ENCODE results near the gene BBX. TPM values are rescaled to one million over a fixed set of nuclear protein-coding genes. Genes with fewer than 3 reads are reported as not detected.

BBX gene
- polyA plus RNA-seq, 1 experiment, result 46.1 TPM

DNA sequence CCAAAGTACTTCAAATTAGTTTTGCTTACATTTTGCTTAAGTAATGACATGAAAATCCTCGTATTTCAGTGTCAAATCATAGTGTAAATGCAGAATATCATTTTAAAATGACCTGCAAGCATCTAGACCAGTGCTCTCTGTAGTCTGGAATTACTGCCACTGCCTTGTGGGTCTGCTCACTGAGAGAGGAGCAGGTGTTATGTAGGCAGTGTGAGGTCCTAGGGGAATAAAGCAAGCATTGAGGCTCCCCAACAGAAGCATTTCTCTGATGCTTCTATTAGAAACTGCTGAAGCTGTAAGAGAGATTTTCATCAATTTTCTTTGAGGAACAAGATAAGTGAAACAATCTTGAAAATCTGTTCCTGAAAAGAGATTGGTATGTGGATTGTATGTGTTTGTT lies 253.2 kb downstream of the BBX start:
- H3K27me3 ChIP-seq (ENCODE audit: control insufficient read depth, insufficient read depth, low read length), result no peaks in the 10 kb centered on the region

DNA sequence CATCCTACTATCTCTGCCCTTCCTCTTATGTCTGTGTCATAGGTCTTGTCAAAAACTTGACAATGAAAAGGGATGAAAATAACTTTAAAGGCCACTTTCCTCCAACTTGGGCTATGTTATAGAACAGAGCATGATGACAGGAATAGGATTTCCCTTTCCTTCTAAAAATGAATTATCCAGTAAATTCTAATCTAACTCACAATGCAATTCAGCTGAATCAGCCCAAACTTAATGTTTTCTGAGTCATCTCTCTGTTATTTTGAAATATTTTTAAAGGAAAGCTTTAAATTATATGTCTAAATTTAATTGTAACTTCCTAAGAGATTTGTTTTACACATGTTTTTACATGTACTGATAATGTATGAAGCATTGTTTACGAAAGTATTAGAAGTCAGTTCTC lies 258.5 kb downstream of the BBX start:
- DNase-seq (ENCODE audit: low read depth, low spot score), result no peak
- TF ChIP-seq CTCF (IDR thresholded peaks at IDR 0.05; ENCODE audit: low read depth, low read length), result no peak
- Histone ChIP-seq H3K4me3 (ENCODE audit: low read depth, low read length) (no peak overlapping the region), H3K9me3 (ENCODE audit: control insufficient read depth, insufficient read depth, low read length) (no peaks in the 10 kb centered on the region), H3K27ac (ENCODE audit: low read depth, low read length) (no peak overlapping the region), H3K27me3 (ENCODE audit: control insufficient read depth, insufficient read depth, low read length) (no peaks in the 10 kb centered on the region)
- POLR2A ChIA-PET, result no interaction called here
- CTCF ChIA-PET, result interaction anchor here (1.3 kb wide), 1 partner anchor 65 kb away, joined by 3 read pairs; no protein-coding TSS in a partner anchor

More for the DNA sequence above, 253.2 kb downstream of the BBX start:
- no peak for TF ChIP-seq CTCF (IDR thresholded peaks at IDR 0.05; ENCODE audit: low read depth, low read length)
- ChIA-PET POLR2A (no interaction called here), CTCF (interaction anchor here (1.0 kb wide), 2 partner anchors 99 to 505 kb away, joined by 3 read pairs; no protein-coding TSS in a partner anchor)
- H3K4me3 ChIP-seq (ENCODE audit: low read depth, low read length), result no peak overlapping the region
- no peak for DNase-seq (ENCODE audit: low read depth, low spot score)
- H3K9me3 ChIP-seq (ENCODE audit: control insufficient read depth, insufficient read depth, low read length), result no peaks in the 10 kb centered on the region
- no peak overlapping the region for H3K27ac ChIP-seq (ENCODE audit: low read depth, low read length)

- H3K27ac ChIP-seq (ENCODE audit: low read depth, low read length), result no peak overlapping the region
- no peak for TF ChIP-seq CTCF (IDR thresholded peaks at IDR 0.05; ENCODE audit: low read depth, low read length)
- H3K9me3 ChIP-seq (ENCODE audit: control insufficient read depth, insufficient read depth, low read length), result no peaks in the 10 kb centered on the region
- ChIA-PET POLR2A (no interaction called here), CTCF (no interaction called here)
- H3K27me3 ChIP-seq (ENCODE audit: control insufficient read depth, insufficient read depth, low read length), result no peaks in the 10 kb centered on the region
- no peak for DNase-seq (ENCODE audit: low read depth, low spot score)
- H3K4me3 ChIP-seq (ENCODE audit: low read depth, low read length), result no peak overlapping the region
Measured at GRCh38 chr3:107782054-107782453, 259.3 kb downstream of the BBX start.

GRCh38 chr3:107790612-107791011 lies 267.9 kb downstream of the BBX start:
- H3K27ac ChIP-seq (ENCODE audit: low read depth, low read length), result no peak overlapping the region
- POLR2A ChIA-PET, result no interaction called here
- no peak for TF ChIP-seq CTCF (IDR thresholded peaks at IDR 0.05; ENCODE audit: low read depth, low read length)
- CTCF ChIA-PET, result interaction anchor here (0.9 to 1.4 kb wide), 3 partner anchors 114 to 699 kb away, joined by 3 to 7 read pairs (median 5); no protein-coding TSS in a partner anchor
- H3K9me3 ChIP-seq (ENCODE audit: control insufficient read depth, insufficient read depth, low read length), result no peaks in the 10 kb centered on the region
- no peak for DNase-seq (ENCODE audit: low read depth, low spot score)
- H3K27me3 ChIP-seq (ENCODE audit: control insufficient read depth, insufficient read depth, low read length), result no peaks in the 10 kb centered on the region
- no peak overlapping the region for H3K4me3 ChIP-seq (ENCODE audit: low read depth, low read length)

DNA sequence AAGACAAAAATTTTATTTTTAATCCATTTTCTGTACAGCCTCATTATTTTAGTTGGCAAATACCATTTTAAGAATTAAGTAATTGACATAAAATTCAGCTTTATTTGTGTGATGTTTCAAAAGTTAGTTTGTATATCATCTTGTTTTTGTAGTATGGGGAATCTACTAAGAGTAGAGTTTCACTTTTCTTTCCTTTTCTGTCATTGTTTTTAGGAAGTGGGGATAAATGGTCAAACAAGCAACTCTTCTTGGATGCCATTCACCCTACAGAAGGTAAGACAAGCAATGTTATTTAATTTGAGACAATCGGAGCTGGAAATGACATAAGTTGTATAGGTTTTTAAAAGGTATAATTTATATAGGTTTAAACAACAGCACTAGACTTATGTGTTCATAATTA lies 268.3 kb downstream of the BBX start:
- ChIA-PET POLR2A (no interaction called here), CTCF (interaction anchor here (0.9 to 1.4 kb wide), 3 partner anchors 114 to 698 kb away, joined by 3 to 7 read pairs (median 5); no protein-coding TSS in a partner anchor)
- Histone ChIP-seq H3K4me3 (ENCODE audit: low read depth, low read length) (no peak overlapping the region), H3K27ac (ENCODE audit: low read depth, low read length) (no peak overlapping the region), H3K27me3 (ENCODE audit: control insufficient read depth, insufficient read depth, low read length) (no peaks in the 10 kb centered on the region), H3K9me3 (ENCODE audit: control insufficient read depth, insufficient read depth, low read length) (no peaks in the 10 kb centered on the region)
- TF ChIP-seq CTCF (IDR thresholded peaks at IDR 0.05; ENCODE audit: low read depth, low read length), result no peak
- no peak for DNase-seq (ENCODE audit: low read depth, low spot score)
